Measurements from ENCODE around the gene PARM1. TPM values are rescaled to one million over a fixed set of nuclear protein-coding genes. Genes with fewer than 3 reads are reported as not detected.
A peak's percentile ranks its signal among the peaks of the same experiment; 100 is the strongest.

The PARM1 gene
- total and polyA plus RNA-seq, 12 donors, result 11.3 to 204 (median 70.6) TPM

- H3K27me3 ChIP-seq, result no peaks in the 10 kb centered on the region
- TF ChIP-seq, protein P1, sequence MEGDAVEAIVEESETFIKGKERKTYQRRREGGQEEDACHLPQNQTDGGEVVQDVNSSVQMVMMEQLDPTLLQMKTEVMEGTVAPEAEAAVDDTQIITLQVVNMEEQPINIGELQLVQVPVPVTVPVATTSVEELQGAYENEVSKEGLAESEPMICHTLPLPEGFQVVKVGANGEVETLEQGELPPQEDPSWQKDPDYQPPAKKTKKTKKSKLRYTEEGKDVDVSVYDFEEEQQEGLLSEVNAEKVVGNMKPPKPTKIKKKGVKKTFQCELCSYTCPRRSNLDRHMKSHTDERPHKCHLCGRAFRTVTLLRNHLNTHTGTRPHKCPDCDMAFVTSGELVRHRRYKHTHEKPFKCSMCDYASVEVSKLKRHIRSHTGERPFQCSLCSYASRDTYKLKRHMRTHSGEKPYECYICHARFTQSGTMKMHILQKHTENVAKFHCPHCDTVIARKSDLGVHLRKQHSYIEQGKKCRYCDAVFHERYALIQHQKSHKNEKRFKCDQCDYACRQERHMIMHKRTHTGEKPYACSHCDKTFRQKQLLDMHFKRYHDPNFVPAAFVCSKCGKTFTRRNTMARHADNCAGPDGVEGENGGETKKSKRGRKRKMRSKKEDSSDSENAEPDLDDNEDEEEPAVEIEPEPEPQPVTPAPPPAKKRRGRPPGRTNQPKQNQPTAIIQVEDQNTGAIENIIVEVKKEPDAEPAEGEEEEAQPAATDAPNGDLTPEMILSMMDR (IDR thresholded peaks at IDR 0.05), result no peak
- TF ChIP-seq POLR2A (IDR thresholded peaks at IDR 0.05), result no peak
- H3K27ac ChIP-seq, result no peak overlapping the region
- H3K36me3 ChIP-seq (replicated peaks in 1 of 2), result no peaks in the 10 kb centered on the region
- WGBS, 4 donors, result 66 to 78% (median 75%) methylated on average over 2 of the region's 2 CpGs
- H3K4me3 ChIP-seq, result no peak overlapping the region
- intact Hi-C loops (cut with DNase I), result no loop called here
- no peak for DNase-seq
- H3K4me1 ChIP-seq (replicated peaks in 1 of 2), result no peaks in the 10 kb centered on the region
- no peaks in the 10 kb centered on the region for H3K9me3 ChIP-seq (replicated peaks in 1 of 3)
These were observed 69.5 kb downstream of the PARM1 start for GRCh38 chr4:75002381-75002780.

GRCh38 chr4:75003979-75004378 lies 71.1 kb downstream of the PARM1 start:
- Histone ChIP-seq H3K4me1 (replicated peaks in 1 of 2) (no peaks in the 10 kb centered on the region), H3K27ac (no peak overlapping the region), H3K27me3 (no peaks in the 10 kb centered on the region), H3K9me3 (replicated peaks in 1 of 3) (no peaks in the 10 kb centered on the region), H3K36me3 (replicated peaks in 1 of 2) (no peaks in the 10 kb centered on the region), H3K4me3 (no peak overlapping the region)
- intact Hi-C loops (cut with DNase I), result no loop called here
- TF ChIP-seq, protein P1 (IDR thresholded peaks at IDR 0.05), result no peak
- TF ChIP-seq POLR2A (IDR thresholded peaks at IDR 0.05), result no peak
- DNase-seq, result no peak

DNA sequence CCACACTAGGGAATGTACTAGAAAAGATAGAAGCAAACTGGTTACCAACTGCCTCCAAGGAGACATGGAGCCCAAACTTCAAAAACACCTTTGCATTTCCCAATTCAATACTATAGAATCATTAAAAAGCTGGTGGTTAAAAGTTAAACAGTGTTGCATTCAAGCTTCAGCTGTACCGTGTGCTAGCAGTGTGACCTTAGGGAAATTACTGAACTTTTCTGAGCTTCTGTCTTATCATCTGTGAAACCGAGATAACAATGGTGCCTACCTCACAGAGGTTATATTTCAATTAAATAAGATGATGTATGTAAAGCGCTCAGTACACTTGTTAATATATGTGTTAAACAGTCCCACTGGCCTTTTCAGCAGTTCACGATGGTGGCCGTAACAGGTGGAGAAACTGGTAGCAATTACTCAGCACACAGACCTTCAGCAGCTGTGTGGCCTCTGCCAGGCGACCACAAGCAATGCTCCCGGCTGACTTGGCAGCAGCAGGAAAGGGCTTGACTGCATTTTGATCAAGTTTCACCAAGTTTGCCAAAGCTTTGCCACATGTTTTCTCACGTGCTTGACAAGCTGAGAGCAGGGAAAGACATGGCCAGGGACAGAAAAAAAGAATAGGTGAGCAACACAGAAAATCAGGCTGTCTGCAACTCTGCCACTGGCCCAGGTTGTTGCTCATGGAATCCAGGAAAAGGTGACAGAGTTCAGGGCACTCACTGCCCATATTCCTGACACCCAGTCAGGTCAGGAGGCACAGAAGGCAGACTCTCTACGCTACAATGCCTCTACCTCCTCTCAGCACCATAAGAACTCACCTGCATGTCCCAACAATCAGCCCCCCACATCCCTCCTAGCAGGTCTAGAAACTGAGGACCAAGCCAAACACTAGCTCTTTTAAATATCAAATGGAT lies 72.1 kb downstream of the PARM1 start:
- peak in 1 of 7 donors; percentile 57 for DNase-seq
- intact Hi-C loops (cut with DNase I), result no loop called here
- no peak overlapping the region for H3K27ac ChIP-seq
- no peaks in the 10 kb centered on the region for H3K27me3 ChIP-seq
- no peak overlapping the region for H3K4me3 ChIP-seq
- H3K4me1 ChIP-seq (replicated peaks in 1 of 2), result no peaks in the 10 kb centered on the region
- no peak for TF ChIP-seq POLR2A (IDR thresholded peaks at IDR 0.05)
- TF ChIP-seq, protein P1 (IDR thresholded peaks at IDR 0.05), result no peak
- H3K9me3 ChIP-seq (replicated peaks in 1 of 3), result no peaks in the 10 kb centered on the region
- 57 to 68% (median 65%) methylated on average over 9 of the region's 9 CpGs for WGBS, 4 donors
- no peaks in the 10 kb centered on the region for H3K36me3 ChIP-seq (replicated peaks in 1 of 2)

DNA sequence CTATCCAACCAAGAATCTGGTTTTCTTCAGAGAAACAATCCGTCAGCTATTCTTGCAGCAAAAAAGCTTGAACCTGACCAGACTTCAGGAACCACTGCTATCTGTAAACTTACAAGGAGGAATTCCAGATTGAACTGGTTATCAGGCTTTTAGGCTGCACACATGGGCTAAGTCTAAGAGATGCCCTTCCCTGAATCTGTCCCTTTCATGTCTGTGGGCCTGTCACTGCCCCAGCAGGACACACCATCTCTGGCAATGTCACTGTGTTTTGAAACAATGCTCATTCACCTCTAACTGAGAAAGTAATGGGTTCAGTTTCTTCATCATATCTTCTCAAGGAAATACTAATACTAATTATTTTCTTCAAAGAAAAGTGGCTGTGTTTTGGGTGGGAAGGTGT lies 72.8 kb downstream of the PARM1 start:
- H3K36me3 ChIP-seq (replicated peaks in 1 of 2), result no peaks in the 10 kb centered on the region
- no peaks in the 10 kb centered on the region for H3K9me3 ChIP-seq (replicated peaks in 1 of 3)
- no peak for DNase-seq
- no peak for TF ChIP-seq POLR2A (IDR thresholded peaks at IDR 0.05)
- TF ChIP-seq, protein P1 (IDR thresholded peaks at IDR 0.05), result no peak
- intact Hi-C loops (cut with DNase I), result no loop called here
- WGBS, 4 donors, result 50 to 91% (median 85%) methylated on average over 1 of the region's 1 CpG
- no peak overlapping the region for H3K4me3 ChIP-seq
- no peaks in the 10 kb centered on the region for H3K27me3 ChIP-seq
- H3K27ac ChIP-seq, result no peak overlapping the region
- no peaks in the 10 kb centered on the region for H3K4me1 ChIP-seq (replicated peaks in 1 of 2)

Data from adrenal gland (tissue), 12 donors.